ENCODE results near the gene XIRP1.
"Not testable (repeated sequence)": the region's sequence is repeated elsewhere in the genome, so short reads cannot be mapped to it uniquely, and the experiment has no call there.

XIRP1 gene

DNA sequence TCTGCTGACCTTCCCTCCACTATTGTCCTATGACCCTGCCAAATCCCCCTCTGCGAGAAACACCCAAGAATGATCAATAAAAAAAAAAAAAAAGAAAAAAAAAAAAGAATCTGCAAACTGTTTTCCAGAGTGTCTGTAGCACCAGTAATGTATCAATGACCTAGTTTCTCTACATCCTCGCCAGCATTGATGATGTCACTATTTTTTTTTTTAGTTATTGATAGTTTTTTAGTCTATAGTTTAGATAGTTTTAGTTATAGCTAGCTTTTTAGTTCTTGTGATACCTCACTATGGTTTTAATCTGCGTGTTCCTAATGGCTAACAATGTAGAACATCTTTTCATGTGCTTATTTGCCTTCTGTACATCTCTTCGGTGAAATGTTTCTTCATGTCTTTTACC, 36.1 kb upstream of the XIRP1 start:
- Mint-ChIP-seq H3K4me3 (no peak overlapping the region), H3K36me3 (ENCODE audit: low read depth) (peaks cover 32% of the 10 kb centered on the region), H3K27ac (no peak overlapping the region), H3K27me3 (ENCODE audit: low read depth, poor library complexity) (peaks cover 11% of the 10 kb centered on the region), H3K9me3 (peaks cover 44% of the 10 kb centered on the region), H3K4me1 (peaks cover 16% of the 10 kb centered on the region)
- TF ChIP-seq, protein P1, sequence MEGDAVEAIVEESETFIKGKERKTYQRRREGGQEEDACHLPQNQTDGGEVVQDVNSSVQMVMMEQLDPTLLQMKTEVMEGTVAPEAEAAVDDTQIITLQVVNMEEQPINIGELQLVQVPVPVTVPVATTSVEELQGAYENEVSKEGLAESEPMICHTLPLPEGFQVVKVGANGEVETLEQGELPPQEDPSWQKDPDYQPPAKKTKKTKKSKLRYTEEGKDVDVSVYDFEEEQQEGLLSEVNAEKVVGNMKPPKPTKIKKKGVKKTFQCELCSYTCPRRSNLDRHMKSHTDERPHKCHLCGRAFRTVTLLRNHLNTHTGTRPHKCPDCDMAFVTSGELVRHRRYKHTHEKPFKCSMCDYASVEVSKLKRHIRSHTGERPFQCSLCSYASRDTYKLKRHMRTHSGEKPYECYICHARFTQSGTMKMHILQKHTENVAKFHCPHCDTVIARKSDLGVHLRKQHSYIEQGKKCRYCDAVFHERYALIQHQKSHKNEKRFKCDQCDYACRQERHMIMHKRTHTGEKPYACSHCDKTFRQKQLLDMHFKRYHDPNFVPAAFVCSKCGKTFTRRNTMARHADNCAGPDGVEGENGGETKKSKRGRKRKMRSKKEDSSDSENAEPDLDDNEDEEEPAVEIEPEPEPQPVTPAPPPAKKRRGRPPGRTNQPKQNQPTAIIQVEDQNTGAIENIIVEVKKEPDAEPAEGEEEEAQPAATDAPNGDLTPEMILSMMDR (IDR thresholded peaks at IDR 0.05): no peak
- no peak for DNase-seq

DNA sequence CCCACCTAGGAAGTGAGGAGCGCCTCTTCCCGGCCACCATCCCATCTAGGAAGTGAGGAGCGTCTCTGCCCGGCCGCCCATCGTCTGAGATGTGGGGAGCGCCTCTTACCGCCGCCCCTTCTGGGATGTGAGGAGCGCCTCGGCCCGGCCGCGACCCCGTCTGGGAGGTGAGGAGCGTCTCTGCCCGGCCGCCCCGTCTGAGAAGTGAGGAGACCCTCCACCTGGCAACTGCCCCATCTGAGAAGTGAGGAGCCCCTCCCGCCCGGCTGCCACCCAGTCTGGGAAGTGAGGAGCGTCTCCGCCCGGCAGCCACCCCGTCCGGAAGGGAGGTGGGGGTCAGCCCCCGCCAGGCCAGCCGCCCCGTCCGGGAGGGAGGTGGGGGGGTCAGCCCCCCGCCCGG, 35.2 kb upstream of the XIRP1 start:
- not testable (repeated sequence) for H3K4me1 Mint-ChIP-seq, H3K27ac Mint-ChIP-seq, H3K4me3 Mint-ChIP-seq, DNase-seq
- Mint-ChIP-seq H3K36me3 (ENCODE audit: low read depth) (peaks cover 32% of the 10 kb centered on the region), H3K27me3 (ENCODE audit: low read depth, poor library complexity) (peaks cover 11% of the 10 kb centered on the region), H3K9me3 (peaks cover 44% of the 10 kb centered on the region)

DNA sequence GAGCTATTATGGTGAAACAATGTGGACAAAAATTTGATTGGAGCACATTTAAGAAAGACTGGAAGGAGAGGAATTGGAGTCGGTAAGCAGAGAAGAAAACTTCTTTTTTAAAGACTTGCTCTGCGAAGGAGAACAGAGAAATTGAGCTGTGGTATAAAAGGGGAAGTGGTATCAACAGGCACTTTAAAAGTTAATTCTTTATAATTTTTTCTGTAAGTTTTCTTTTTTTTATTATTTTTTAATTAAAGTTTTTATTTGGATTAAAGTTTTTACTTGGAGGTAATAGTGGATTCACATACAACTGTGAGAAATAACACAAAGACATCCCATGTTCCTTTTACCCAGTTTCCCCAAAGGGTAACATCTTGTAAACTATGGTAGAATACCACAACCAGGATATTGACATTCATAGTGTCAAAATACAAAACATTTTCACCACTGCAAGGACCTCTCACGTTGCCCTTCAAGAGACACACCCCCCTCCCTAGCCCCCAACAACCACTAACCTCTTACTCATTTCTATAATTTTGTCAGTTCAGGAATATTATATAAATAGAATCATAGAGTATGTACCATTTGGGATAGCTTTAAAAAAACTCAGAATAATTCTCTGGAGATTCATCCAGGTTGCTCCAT, 33.8 kb upstream of the XIRP1 start:
- Mint-ChIP-seq H3K27me3 (ENCODE audit: low read depth, poor library complexity) (peaks cover 9% of the 10 kb centered on the region), H3K9me3 (peaks cover 38% of the 10 kb centered on the region), H3K36me3 (ENCODE audit: low read depth) (peaks cover 28% of the 10 kb centered on the region), H3K4me3 (no peak overlapping the region), H3K27ac (no peak overlapping the region), H3K4me1 (peaks cover 1% of the 10 kb centered on the region)
- TF ChIP-seq, protein P1 (IDR thresholded peaks at IDR 0.05): no peak
- DNase-seq: no peak

DNA sequence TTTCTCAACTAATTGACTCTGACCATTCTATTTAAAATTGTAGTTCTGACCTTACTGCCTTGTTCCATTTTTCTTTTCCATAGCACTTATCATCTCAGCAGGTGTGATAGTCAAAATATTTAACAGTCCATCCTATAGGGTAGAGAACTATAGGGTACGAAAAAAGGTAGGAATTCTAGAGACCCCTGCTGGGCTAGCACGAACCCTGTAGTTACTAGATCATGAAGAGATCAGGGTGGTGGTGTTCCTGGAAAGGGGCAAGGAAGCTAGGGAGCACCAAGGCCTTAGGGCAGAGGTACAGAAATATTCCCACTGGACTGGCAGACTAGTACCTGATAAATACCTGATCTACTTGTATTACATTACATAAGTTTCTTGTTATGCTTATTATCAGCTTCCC, 31.9 kb upstream of the XIRP1 start:
- TF ChIP-seq, protein P1 (IDR thresholded peaks at IDR 0.05): no peak
- no peak overlapping the region for H3K4me3 Mint-ChIP-seq
- H3K27me3 Mint-ChIP-seq (ENCODE audit: low read depth, poor library complexity): peaks cover 6% of the 10 kb centered on the region
- H3K27ac Mint-ChIP-seq: no peak overlapping the region
- peaks cover 15% of the 10 kb centered on the region for H3K36me3 Mint-ChIP-seq (ENCODE audit: low read depth)
- peaks cover 9% of the 10 kb centered on the region for H3K4me1 Mint-ChIP-seq
- DNase-seq: no peak
- H3K9me3 Mint-ChIP-seq: peaks cover 22% of the 10 kb centered on the region

DNA sequence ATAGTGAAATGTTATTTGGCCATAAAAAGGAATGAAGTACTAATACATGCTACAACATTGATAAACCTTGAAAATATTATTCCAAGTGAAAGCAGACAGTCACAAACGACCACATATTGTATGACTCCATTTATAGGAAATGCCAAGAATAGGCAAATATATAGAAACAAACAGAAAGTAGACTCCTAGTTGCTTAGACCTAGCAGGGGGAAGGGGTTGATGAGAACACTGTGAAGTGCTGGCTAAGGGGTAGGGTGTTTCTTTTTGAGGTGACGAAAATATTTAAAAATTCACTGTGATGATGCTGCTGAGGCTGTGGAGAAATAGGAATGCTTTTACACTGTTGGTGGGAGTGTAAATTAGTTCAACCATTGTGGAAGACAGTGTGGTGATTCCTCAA, 30.5 kb upstream of the XIRP1 start:
- Mint-ChIP-seq H3K9me3 (peaks cover 14% of the 10 kb centered on the region), H3K36me3 (ENCODE audit: low read depth) (peaks cover 6% of the 10 kb centered on the region), H3K4me3 (no peak overlapping the region), H3K4me1 (peaks cover 9% of the 10 kb centered on the region), H3K27me3 (ENCODE audit: low read depth, poor library complexity) (peaks cover 5% of the 10 kb centered on the region), H3K27ac (no peak overlapping the region)
- DNase-seq: no peak
- TF ChIP-seq, protein P1 (IDR thresholded peaks at IDR 0.05): no peak

DNA sequence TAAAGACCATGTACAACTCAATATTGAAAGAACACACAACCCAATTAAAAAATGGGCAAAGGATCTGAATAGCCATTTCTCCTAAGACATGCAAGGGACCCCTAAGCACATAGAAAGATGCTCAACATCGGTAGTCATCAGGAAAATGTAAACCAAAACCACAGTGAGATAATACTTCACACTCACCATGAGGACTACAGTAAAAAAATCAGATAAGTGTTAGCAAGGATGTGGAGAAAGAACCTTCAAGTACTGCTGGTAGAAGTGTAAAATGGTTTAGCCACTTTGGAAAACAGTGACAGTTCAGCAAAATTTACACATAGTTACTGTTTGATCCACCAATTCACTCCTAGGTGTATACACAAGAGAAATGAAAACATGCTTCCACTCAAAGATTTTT, 30.1 kb upstream of the XIRP1 start:
- Mint-ChIP-seq H3K4me3 (no peak overlapping the region), H3K27ac (no peak overlapping the region), H3K4me1 (peaks cover 9% of the 10 kb centered on the region), H3K27me3 (ENCODE audit: low read depth, poor library complexity) (peaks cover 5% of the 10 kb centered on the region), H3K36me3 (ENCODE audit: low read depth) (peaks cover 6% of the 10 kb centered on the region), H3K9me3 (peaks cover 14% of the 10 kb centered on the region)
- TF ChIP-seq, protein P1 (IDR thresholded peaks at IDR 0.05): no peak
- DNase-seq: no peak

Data from nephron progenitor cell (in vitro differentiated cells).